Lower leg skin (tissue), 3 donors: Measurements from ENCODE around the gene IGSF9.

Experiments used
- POLR2A ChIP-seq, 2 donors: fragments of 450-650 bp; IDR thresholded peaks; one replicate each; pipeline ENCODE4 v1.6.1; 2016 to 2017; ENCODE audit warnings: antibody characterized with exemption in 2 of 2, mild to moderate bottlenecking in 1 of 2, moderate library complexity in 1 of 2
- TF ChIP-seq, protein P1 (sequence below), 3 donors: fragments of 450-650 bp; IDR thresholded peaks; one replicate each; pipeline ENCODE4 v1.5.1; 2016; ENCODE audit warnings: antibody characterized with exemption in 3 of 3, mild to moderate bottlenecking in 3 of 3, moderate library complexity in 2 of 3

DNA sequence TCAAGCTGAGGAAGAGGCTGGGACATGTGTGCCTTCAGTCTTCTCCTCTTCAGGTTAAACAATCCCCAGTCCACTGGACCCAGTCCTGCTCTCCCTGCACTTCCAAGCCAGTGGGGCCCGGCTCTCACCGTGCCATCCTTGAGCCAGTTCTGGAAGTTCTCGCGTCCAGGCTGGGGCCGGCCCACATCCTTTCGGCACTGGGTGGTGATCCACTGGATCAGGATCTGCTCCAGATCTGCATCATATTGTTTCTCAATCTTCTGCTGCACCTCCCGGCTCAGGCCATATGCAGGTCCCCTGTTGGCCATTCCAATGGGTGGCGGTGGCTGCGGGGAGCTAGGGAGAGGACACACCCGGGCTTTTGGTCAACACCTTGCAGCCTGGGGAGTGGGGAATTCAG, 25.2 kb downstream of the IGSF9 start:
- TF ChIP-seq, protein P1, sequence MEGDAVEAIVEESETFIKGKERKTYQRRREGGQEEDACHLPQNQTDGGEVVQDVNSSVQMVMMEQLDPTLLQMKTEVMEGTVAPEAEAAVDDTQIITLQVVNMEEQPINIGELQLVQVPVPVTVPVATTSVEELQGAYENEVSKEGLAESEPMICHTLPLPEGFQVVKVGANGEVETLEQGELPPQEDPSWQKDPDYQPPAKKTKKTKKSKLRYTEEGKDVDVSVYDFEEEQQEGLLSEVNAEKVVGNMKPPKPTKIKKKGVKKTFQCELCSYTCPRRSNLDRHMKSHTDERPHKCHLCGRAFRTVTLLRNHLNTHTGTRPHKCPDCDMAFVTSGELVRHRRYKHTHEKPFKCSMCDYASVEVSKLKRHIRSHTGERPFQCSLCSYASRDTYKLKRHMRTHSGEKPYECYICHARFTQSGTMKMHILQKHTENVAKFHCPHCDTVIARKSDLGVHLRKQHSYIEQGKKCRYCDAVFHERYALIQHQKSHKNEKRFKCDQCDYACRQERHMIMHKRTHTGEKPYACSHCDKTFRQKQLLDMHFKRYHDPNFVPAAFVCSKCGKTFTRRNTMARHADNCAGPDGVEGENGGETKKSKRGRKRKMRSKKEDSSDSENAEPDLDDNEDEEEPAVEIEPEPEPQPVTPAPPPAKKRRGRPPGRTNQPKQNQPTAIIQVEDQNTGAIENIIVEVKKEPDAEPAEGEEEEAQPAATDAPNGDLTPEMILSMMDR (IDR thresholded peaks at IDR 0.05), result no peak
- no peak for TF ChIP-seq POLR2A (IDR thresholded peaks at IDR 0.05)
